ENCODE data around the gene NPL. TPM values are rescaled to one million over a fixed set of nuclear protein-coding genes. Genes with fewer than 3 reads are reported as not detected.
A peak's percentile ranks its signal among the peaks of the same experiment; 100 is the strongest.

Gene NPL
- total and polyA plus RNA-seq, 9 of the 15 experiments (the other 6 are each of a cell fraction or from before 2014, with no cell fraction given): 9.9 to 22.3 (median 14.2) TPM

- Histone ChIP-seq H3K9me3 (replicated peaks; ENCODE audit: control insufficient read depth, insufficient read depth, low read depth, low read length) (no peaks in the 10 kb centered on the region), H3K9ac (ENCODE audit: insufficient read depth in 1 of 2, low read depth in 2 of 2, low read length in 2 of 2) (peak overlapping the region in 1 of 2 experiments; percentile 17; a peak in 1 of 4 replicates), H3K4me2 (ENCODE audit: insufficient read depth, low read length) (no peak overlapping the region), H3K27me3 (ENCODE audit: control insufficient read depth in 2 of 2, insufficient read depth in 2 of 2, low read length in 2 of 2) (no peaks in the 10 kb centered on the region), H3K9me1 (ENCODE audit: control insufficient read depth, insufficient read depth, low read length) (no peaks in the 10 kb centered on the region), H2AFZ (ENCODE audit: low read depth, low read length) (no peak overlapping the region), H3K79me2 (ENCODE audit: control insufficient read depth, insufficient read depth, low read length) (peaks cover 22% of the 10 kb centered on the region; the same call in 2 of the 3 replicates), H3K4me3 (no peak overlapping the region), H4K20me1 (replicated peaks; ENCODE audit: control insufficient read depth, insufficient read depth, low read length) (no peaks in the 10 kb centered on the region), H3K36me3 (ENCODE audit: control insufficient read depth, insufficient read depth, low read length) (peaks cover 100% of the 10 kb centered on the region), H3K27ac (ENCODE audit: extremely low read depth, low read depth, low read length) (peak overlapping the region; percentile 79), H3K4me1 (replicated peaks in 1 of 2; ENCODE audit: control insufficient read depth in 2 of 2, insufficient read depth in 2 of 2, low read length in 2 of 2) (no peaks in the 10 kb centered on the region)
- intact Hi-C loops (cut with micrococcal nuclease) (no loop called here), in situ Hi-C loops (cut with MboI) (no loop called here)
- CTCF ChIA-PET (ENCODE audit: low intra/inter-chr PET ratio): no interaction called here
- FAIRE-seq: no peak
- peak; percentile 44 for ATAC-seq
- 87% methylated on average over 12 of the region's 12 CpGs for WGBS (ENCODE audit: insufficient coverage, low coverage, missing lambda C conversion rate)
- POLR2A ChIA-PET: interaction anchor here (1.2 to 1.6 kb wide), 2 partner anchors 16 to 29 kb away, joined by 3 to 4 read pairs; no protein-coding TSS in a partner anchor
- peak; percentile 26 to 43 (median 39) for DNase-seq (ENCODE audit: extremely low read depth in 1 of 4, low spot score in 3 of 4)
- no TSS peak for BruUV-seq (replicated peaks)
- TF ChIP-seq GMEB1 (CRISPR knock-in tag; IDR thresholded peaks at IDR 0.05) (no peak), PREB (CRISPR knock-in tag; IDR thresholded peaks at IDR 0.05) (no peak), SMARCA4 (IDR thresholded peaks at IDR 0.05) (peak; percentile 67; the same call in 1 of the 2 replicates), ZBTB8A (IDR thresholded peaks at IDR 0.05; ENCODE audit: partially characterized antibody) (no peak), RERE (CRISPR knock-in tag; IDR thresholded peaks at IDR 0.05; ENCODE audit: borderline replicate concordance) (no peak), ARNT (IDR thresholded peaks at IDR 0.05) (peak in 1 of 2 experiments; percentile 93; a peak in 2 of 4 replicates), BCL6 (CRISPR knock-in tag; IDR thresholded peaks at IDR 0.05) (no peak), ZNF175 (CRISPR knock-in tag; IDR thresholded peaks at IDR 0.05; ENCODE audit: low read depth) (no peak), ETV1 (tag; conservative IDR thresholded peaks at IDR 0.05; ENCODE audit: low read depth) (no peak), KDM4B (IDR thresholded peaks at IDR 0.05; ENCODE audit: borderline replicate concordance in 2 of 2, low read depth in 1 of 2) (no peak), POLR2AphosphoS5 (IDR thresholded peaks at IDR 0.05; ENCODE audit: control insufficient read depth, insufficient read depth, low read depth, low read length) (peak; percentile 62), ZKSCAN8 (CRISPR knock-in tag; IDR thresholded peaks at IDR 0.05) (no peak), BRCA1 (IDR thresholded peaks at IDR 0.05) (no peak), BRCA1 (CRISPR knock-in tag; IDR thresholded peaks at IDR 0.05) (no peak)
Observed at GRCh38 chr1:182869241-182869666, 79.7 kb downstream of the NPL start.

All from K562 (cell line).